Neural cell (in vitro differentiated cells): ENCODE results near the gene CISD2. TPM values are rescaled to one million over a fixed set of nuclear protein-coding genes. Genes with fewer than 3 reads are reported as not detected.

Experiments
- H2AFZ ChIP-seq: fragments of 200-600, 300-800 bp; sonication (generic), shearing (Covaris generic); 2 replicates; pipeline ENCODE4 v1.6.0; 2014; ENCODE audit warnings: low read depth, mild to moderate bottlenecking, antibody characterized with exemption, low read length, moderate library complexity
- H3F3A ChIP-seq: fragments of 200-600 bp; shearing (Covaris generic); 2 replicates; pipeline ENCODE4 v1.6.1; 2016; ENCODE audit warnings: mild to moderate bottlenecking, moderate library complexity, mixed read lengths, antibody characterized with exemption, low read length; ENCODE audit not compliant: insufficient read depth, poor library complexity, severe bottlenecking
- H3K27ac ChIP-seq: fragments of 200-600, 300-800 bp; sonication (generic), shearing (Covaris generic); 2 replicates; pipeline ENCODE4 v1.5.1; 2014; ENCODE audit warnings: mild to moderate bottlenecking, low read length, moderate library complexity
- H3K27me3 ChIP-seq: fragments of 300-800, 200-600 bp; sonication (generic), shearing (Covaris generic); 2 replicates; pipeline ENCODE4 v1.6.0; 2014; ENCODE audit warnings: mild to moderate bottlenecking, low read depth, low read length, moderate library complexity; ENCODE audit not compliant: insufficient read depth
- H3K36me3 ChIP-seq: fragments of 300-800, 200-600 bp; sonication (generic), shearing (Covaris generic); 2 replicates; pipeline ENCODE4 v1.5.1; 2014; ENCODE audit warnings: mild to moderate bottlenecking, antibody characterized with exemption, low read length, moderate library complexity; ENCODE audit not compliant: insufficient read depth
- H3K4me2 ChIP-seq: fragments of 300-800, 200-600 bp; sonication (generic), shearing (Covaris generic); 2 replicates; pipeline ENCODE4 v1.6.0; 2014; ENCODE audit warnings: mild to moderate bottlenecking, low read length
- H3K4me3 ChIP-seq: fragments of 300-800, 200-600 bp; sonication (generic), shearing (Covaris generic); 2 replicates; pipeline ENCODE4 v1.5.1; 2014; ENCODE audit warnings: mild to moderate bottlenecking, low read length, moderate library complexity
- H3K79me2 ChIP-seq: fragments of 200-600 bp; shearing (Covaris generic); replicated peaks from 2 replicates; pipeline ENCODE4 v1.6.0; 2014; ENCODE audit warnings: mild to moderate bottlenecking, low read length, moderate library complexity; ENCODE audit not compliant: insufficient read depth
- H3K9ac ChIP-seq: fragments of 300-800, 200-600 bp; sonication (generic), shearing (Covaris generic); 2 replicates; pipeline ENCODE4 v1.6.1; 2016; ENCODE audit warnings: mild to moderate bottlenecking, low read length, mixed read lengths
- H3K9me2 ChIP-seq: fragments of 200-600 bp; shearing (Covaris generic); 2 replicates; pipeline ENCODE4 v1.6.1; 2016; ENCODE audit warnings: mild to moderate bottlenecking, low read length, mixed read lengths; ENCODE audit not compliant: insufficient read depth
- H3K9me3 ChIP-seq: fragments of 200-600, 300-800 bp; sonication (generic), shearing (Covaris generic); 2 replicates; pipeline ENCODE4 v1.6.1; 2016; ENCODE audit warnings: mild to moderate bottlenecking, mixed run types, low read length, moderate library complexity, mixed read lengths
- H4K20me1 ChIP-seq: fragments of 200-600 bp; shearing (Covaris generic); 2 replicates; pipeline ENCODE4 v1.6.1; 2016; ENCODE audit warnings: mild to moderate bottlenecking, mixed run types; ENCODE audit not compliant: insufficient read depth
- CTCF ChIP-seq: fragments of 450-650 bp; IDR thresholded peaks from 2 replicates; pipeline ENCODE4 v1.5.1; 2014; ENCODE audit warnings: antibody characterized with exemption, mild to moderate bottlenecking, moderate library complexity; ENCODE audit not compliant: poor library complexity, severe bottlenecking
- EP300 ChIP-seq: fragments of 450-650 bp; conservative IDR thresholded peaks from 2 replicates; pipeline ENCODE4 v1.6.1; 2014; ENCODE audit warnings: antibody characterized with exemption, mild to moderate bottlenecking, moderate library complexity; ENCODE audit not compliant: poor library complexity, severe bottlenecking
- EZH2 ChIP-seq: fragments of 200-600, 300-800 bp; shearing (Covaris generic), sonication (generic); IDR thresholded peaks from 2 replicates; pipeline ENCODE4 v1.6.1; 2014; ENCODE audit warnings: antibody characterized with exemption, low read length, borderline replicate concordance, mild to moderate bottlenecking; ENCODE audit not compliant: insufficient read depth, poor library complexity, severe bottlenecking
- MXI1 ChIP-seq: fragments of 450-650 bp; conservative IDR thresholded peaks from 2 replicates; pipeline ENCODE4 v1.6.1; 2014; ENCODE audit warnings: antibody characterized with exemption, mild to moderate bottlenecking; ENCODE audit not compliant: poor library complexity, severe bottlenecking
- POLR2AphosphoS5 ChIP-seq: IDR thresholded peaks from 2 replicates; pipeline ENCODE4 v1.6.1; 2012
- RAD21 ChIP-seq: fragments of 450-650 bp; conservative IDR thresholded peaks from 2 replicates; pipeline ENCODE4 v1.6.1; 2014; ENCODE audit warnings: antibody characterized with exemption, mild to moderate bottlenecking, moderate library complexity
- SMC3 ChIP-seq: fragments of 450-650 bp; conservative IDR thresholded peaks from 2 replicates; pipeline ENCODE4 v1.6.1; 2014; ENCODE audit warnings: antibody characterized with exemption, mild to moderate bottlenecking, moderate library complexity; ENCODE audit not compliant: poor library complexity
- TAF1 ChIP-seq: IDR thresholded peaks from 2 replicates; pipeline ENCODE4 v1.6.1; 2012; ENCODE audit warnings: low read depth
- polyA plus RNA-seq: library from polyadenylated mRNA; depleted of rRNA; stranded (reverse); fragments of >200 nt; gene quantifications from 2 replicates; pipeline ENCODE4 v1.2.3, GENCODE V29; 2014
- TF ChIP-seq, protein P1 (sequence below): IDR thresholded peaks from 2 replicates; pipeline ENCODE4 v1.6.1; 2012; ENCODE audit warnings: borderline replicate concordance

CISD2 gene
- polyA plus RNA-seq, 1 donor from 2014 or later: 102 TPM

- Histone ChIP-seq H3K36me3 (no peaks in the 10 kb centered on the region), H3K4me2 (no peak overlapping the region), H3K9ac (no peak overlapping the region), H3K27me3 (no peaks in the 10 kb centered on the region), H3K79me2 (no peaks in the 10 kb centered on the region), H3K4me3 (no peak overlapping the region), H4K20me1 (no peaks in the 10 kb centered on the region), H3K9me2 (no peaks in the 10 kb centered on the region), H3K27ac (no peak overlapping the region), H2AFZ (no peak overlapping the region), H3K9me3 (no peaks in the 10 kb centered on the region), H3F3A (no peaks in the 10 kb centered on the region)
- TF ChIP-seq EP300 (no peak), EZH2 (no peak)
Observed at GRCh38 chr4:102849579-102850104, 19.1 kb upstream of the CISD2 start.

GRCh38 chr4:102850370-102850769 lies 18.4 kb upstream of the CISD2 start:
- TF ChIP-seq RAD21: no peak
- TF ChIP-seq CTCF: no peak
- TF ChIP-seq SMC3: no peak
- no peak for TF ChIP-seq EZH2
- no peak for TF ChIP-seq TAF1
- TF ChIP-seq EP300: no peak
- TF ChIP-seq MXI1: no peak
- TF ChIP-seq POLR2AphosphoS5: no peak
- TF ChIP-seq, protein P1, sequence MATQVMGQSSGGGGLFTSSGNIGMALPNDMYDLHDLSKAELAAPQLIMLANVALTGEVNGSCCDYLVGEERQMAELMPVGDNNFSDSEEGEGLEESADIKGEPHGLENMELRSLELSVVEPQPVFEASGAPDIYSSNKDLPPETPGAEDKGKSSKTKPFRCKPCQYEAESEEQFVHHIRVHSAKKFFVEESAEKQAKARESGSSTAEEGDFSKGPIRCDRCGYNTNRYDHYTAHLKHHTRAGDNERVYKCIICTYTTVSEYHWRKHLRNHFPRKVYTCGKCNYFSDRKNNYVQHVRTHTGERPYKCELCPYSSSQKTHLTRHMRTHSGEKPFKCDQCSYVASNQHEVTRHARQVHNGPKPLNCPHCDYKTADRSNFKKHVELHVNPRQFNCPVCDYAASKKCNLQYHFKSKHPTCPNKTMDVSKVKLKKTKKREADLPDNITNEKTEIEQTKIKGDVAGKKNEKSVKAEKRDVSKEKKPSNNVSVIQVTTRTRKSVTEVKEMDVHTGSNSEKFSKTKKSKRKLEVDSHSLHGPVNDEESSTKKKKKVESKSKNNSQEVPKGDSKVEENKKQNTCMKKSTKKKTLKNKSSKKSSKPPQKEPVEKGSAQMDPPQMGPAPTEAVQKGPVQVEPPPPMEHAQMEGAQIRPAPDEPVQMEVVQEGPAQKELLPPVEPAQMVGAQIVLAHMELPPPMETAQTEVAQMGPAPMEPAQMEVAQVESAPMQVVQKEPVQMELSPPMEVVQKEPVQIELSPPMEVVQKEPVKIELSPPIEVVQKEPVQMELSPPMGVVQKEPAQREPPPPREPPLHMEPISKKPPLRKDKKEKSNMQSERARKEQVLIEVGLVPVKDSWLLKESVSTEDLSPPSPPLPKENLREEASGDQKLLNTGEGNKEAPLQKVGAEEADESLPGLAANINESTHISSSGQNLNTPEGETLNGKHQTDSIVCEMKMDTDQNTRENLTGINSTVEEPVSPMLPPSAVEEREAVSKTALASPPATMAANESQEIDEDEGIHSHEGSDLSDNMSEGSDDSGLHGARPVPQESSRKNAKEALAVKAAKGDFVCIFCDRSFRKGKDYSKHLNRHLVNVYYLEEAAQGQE: no peak
- no peaks in the 10 kb centered on the region for H3K27me3 ChIP-seq
- no peaks in the 10 kb centered on the region for H3F3A ChIP-seq
- no peak overlapping the region for H3K4me3 ChIP-seq
- H2AFZ ChIP-seq: no peak overlapping the region
- H3K4me2 ChIP-seq: no peak overlapping the region
- H3K9ac ChIP-seq: no peak overlapping the region
- no peaks in the 10 kb centered on the region for H3K9me2 ChIP-seq
- no peaks in the 10 kb centered on the region for H3K9me3 ChIP-seq
- H3K27ac ChIP-seq: no peak overlapping the region
- H3K36me3 ChIP-seq: no peaks in the 10 kb centered on the region
- H3K79me2 ChIP-seq: no peaks in the 10 kb centered on the region
- H4K20me1 ChIP-seq: no peaks in the 10 kb centered on the region
